HL-60 (cell line): ENCODE data around the gene DNAJC30.

Source experiments
- CTCF ChIP-seq: IDR thresholded peaks from one replicate; pipeline ENCODE4 v1.5.1; 2011; ENCODE audit warnings: low read length, control low read depth, inconsistent platforms; ENCODE audit not compliant: insufficient read depth
- POLR2AphosphoS5 ChIP-seq: IDR thresholded peaks from 2 replicates; pipeline ENCODE4 v1.6.1; 2012; ENCODE audit warnings: low read depth

DNA sequence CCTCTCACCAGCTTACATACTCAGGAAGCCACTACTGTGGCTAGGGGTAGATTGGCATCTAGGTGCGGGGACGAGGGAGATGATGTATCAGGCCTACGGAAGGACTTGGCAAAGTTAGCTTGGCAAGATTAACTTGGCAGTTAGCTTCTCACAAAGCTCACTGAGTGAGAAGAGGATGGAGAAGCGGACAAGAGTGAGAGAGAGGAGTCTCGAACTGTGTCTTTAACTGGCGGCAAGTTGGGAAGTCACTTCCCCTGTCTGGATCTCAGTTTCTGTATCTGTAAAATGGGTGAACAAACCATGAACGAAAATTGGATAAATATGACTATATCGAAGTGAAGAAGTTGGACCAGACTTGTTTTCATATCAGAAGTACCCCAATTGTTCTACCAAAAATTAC, 49.4 kb downstream of the DNAJC30 start:
- TF ChIP-seq CTCF = no peak
- TF ChIP-seq POLR2AphosphoS5 = no peak
